GM12874 (cell line): ENCODE data around the gene RCOR1.

Source experiments
- TF ChIP-seq, protein P1 (sequence below): IDR thresholded peaks from 2 replicates; pipeline ENCODE4 v1.5.1; 2011; ENCODE audit warnings: low read depth, mild to moderate bottlenecking, control low read depth, low read length, moderate library complexity; ENCODE audit not compliant: insufficient read depth

Gene RCOR1

DNA sequence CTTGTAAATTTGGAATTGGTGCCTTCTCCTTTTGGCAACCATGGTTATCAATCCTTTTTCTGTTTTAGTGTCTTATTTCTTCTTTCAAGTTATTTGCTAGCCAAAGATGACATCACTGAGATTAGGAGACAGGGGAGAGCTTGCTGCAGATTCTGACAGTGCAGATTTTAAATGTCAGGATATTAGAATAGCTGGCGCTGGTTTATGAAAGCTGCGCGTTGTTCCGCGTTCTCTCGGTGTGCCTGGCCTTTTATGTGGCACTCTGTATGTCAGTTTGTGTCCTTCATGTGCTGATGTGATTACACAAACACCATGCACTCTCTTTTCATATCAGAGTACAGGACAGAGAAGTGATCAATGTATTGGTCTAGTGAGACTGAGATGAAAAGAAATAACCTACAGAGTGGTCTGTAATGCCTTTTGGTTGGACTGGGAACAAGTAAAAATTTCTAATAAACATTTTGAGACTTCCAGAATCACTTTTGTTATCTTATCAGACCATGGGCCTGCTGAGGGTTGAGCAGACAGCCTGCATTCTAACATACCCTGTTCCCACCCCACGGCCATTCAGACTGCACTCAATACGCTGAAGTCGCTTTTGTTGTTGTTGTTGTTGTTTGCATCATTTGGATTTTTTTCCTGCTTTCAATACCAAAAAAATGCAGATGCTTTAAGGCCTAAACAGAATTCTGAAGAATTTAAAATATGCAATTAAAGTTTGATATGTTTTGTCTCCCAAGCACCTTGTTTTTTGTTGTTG lies 135.1 kb downstream of the RCOR1 start:
- TF ChIP-seq, protein P1, sequence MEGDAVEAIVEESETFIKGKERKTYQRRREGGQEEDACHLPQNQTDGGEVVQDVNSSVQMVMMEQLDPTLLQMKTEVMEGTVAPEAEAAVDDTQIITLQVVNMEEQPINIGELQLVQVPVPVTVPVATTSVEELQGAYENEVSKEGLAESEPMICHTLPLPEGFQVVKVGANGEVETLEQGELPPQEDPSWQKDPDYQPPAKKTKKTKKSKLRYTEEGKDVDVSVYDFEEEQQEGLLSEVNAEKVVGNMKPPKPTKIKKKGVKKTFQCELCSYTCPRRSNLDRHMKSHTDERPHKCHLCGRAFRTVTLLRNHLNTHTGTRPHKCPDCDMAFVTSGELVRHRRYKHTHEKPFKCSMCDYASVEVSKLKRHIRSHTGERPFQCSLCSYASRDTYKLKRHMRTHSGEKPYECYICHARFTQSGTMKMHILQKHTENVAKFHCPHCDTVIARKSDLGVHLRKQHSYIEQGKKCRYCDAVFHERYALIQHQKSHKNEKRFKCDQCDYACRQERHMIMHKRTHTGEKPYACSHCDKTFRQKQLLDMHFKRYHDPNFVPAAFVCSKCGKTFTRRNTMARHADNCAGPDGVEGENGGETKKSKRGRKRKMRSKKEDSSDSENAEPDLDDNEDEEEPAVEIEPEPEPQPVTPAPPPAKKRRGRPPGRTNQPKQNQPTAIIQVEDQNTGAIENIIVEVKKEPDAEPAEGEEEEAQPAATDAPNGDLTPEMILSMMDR = no peak

DNA sequence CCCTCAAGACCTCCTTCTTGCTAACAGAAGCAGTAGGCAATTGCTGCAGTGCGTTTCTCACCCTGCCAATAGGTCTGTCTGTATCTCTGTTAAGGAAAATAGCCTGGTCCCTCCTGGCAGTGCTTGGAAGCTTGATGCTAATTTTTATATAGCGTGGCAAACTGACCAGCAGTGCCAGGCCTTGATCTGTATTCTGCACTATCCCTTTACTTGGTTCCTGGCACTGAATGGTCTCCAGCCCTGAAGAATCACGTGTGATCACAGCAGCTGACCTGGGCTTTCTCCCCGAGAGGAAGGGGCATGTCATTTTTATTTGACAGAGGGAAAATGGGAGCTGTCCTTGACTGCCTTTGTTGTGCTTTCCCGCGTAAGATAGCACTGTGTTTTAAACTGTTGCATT lies 136.1 kb downstream of the RCOR1 start:
- TF ChIP-seq, protein P1 = no peak

DNA sequence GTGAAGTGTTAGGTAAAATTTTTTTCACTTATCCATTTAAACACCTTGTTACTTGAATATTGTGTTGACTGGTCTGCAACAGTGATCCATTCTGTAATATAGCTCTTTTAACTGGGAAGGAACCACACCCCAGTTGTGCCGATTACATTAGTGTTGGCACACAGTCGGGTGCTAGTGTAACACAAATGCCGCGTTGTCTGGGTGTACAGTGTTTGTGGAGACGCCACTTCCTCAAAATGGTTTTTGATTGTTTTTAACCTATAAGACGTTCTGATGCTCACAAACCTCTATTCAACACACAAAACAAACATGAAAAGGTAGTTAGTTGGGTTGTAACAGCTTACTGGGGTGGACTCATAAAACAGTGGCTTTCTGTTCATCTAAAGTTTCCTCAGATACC lies 136.8 kb downstream of the RCOR1 start:
- TF ChIP-seq, protein P1 = no peak

DNA sequence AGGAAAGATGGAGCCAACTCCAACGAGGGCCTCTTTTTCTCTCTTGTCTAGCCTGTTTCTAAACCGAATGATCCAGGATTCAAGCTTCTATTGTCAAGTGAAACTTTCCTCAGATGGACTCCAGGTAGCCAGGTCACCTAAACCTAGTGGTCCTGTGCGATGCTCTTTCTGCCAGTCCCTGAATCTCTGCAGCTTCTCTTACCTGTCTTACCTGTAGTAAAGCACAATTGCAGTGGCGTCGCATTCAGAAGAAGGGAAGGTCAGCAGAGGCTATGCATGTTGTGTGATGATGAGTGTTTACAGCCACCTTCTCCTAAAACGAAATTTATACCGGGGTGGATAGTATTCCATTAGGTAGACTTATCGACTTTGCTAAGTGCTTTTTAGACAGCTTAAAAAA lies 137.4 kb downstream of the RCOR1 start:
- TF ChIP-seq, protein P1 = no peak

DNA sequence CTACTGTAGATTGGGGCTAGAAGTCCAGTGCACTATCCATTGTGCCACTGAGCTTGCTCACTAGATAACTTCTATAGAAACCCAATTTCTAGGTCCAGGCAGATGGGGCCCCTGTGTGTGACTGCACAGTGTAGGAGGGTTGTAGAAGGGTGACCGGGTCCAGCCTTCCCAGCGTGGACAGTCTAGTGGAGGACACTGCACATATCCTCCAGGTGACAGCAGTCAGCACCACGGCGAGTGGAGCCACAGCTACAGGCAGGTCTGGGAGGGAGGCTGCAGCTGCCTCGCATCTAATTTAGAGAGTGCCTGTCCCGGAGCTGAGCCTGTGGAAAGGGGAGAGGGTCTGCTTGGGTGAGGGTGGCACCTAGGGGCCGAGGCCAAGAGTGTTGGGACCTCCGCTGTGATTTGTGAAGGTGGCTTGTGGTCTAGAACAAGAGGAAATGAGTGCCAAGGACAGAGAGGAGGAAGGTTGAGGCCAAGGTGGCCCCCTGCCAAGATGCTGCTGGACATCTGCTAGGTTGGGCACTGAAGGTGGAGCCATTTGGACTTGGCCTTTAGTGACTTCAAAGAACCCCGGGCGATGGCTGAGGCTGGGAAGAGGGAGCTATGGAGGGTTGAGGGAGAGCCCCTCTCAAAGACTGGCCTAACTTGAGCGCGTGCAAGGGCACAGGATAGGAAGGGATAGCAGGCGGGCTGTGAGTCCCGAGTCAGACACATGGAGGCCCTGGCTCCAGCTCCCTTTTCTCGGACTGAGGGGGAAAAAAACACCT lies 138.8 kb downstream of the RCOR1 start:
- TF ChIP-seq, protein P1 = no peak

DNA sequence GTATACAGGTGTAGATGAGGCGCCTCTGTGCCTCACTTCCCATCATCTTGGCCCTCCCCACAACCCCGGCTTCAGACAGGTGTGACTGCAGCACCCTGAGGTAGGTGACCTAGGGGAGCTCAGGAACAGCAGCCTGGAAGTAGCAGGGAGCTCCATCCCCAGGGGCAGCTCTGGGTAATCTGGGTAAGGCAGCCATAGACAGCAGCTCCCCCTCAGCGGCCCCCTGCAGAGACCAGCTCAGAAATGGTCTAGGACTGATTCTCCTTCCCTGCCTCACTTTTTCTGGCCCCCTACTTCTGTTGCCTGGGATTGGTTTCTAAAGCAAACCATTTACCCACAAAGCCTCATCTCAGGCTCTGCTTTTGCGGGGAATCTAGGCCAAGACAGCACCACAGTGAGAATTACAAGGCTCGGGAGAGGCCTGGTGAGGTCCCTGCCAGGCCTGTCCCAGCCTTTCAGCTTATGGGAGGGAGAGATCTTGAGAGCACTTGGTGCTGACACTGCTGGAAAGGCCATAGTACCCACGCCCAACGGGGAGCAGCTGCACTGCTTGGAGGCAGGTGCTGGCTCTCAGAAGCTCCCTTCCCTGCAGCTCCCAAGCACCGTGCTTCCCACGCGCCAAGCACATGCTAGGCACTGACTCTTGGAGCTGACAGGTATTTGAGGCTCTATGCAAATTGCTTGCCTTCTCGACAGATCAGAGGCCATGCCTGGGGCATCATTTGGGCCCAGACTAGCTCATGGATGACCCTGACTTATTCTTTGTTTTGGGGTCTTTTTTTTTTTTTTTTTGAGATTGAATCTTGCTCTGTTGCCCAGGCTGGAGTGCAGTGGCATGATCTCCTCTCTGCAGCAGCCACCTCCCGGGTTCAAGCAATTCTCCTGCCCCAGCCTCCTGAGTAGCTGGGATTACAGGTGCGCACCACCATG lies 139.7 kb downstream of the RCOR1 start:
- TF ChIP-seq, protein P1 = no peak

DNA sequence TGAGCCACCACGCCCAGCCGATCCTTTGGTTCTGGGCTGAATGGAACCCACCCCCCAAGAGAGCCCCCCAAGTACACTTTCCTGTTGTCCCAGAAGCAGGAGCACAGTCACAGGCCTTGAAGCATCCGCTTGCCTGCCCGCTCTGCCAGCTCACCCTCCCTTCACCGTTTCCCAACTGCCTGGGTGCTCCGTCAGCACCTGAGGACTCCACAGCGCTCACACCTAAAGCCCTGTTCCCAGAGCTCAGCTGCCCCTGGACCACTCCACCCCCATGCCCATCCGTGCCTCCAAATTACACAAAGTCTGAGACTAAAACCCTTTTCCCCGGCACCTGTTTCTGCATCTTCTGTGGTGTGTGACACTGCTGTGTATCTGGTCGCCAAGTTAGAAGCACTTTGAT lies 140.5 kb downstream of the RCOR1 start:
- TF ChIP-seq, protein P1 = no peak
